GM18909 (cell line): ENCODE results near the gene GPR179.
A peak's percentile ranks its signal among the peaks of the same experiment; 100 is the strongest.
"Not testable (repeated sequence)": the region's sequence is repeated elsewhere in the genome, so short reads cannot be mapped to it uniquely, and the experiment has no call there.

Experiments used
- ATAC-seq: cut with Tn5 transposase; IDR thresholded peaks from one replicate; pipeline ENCODE4 v1.9.1; 2021; ENCODE audit warnings: mild to moderate bottlenecking; ENCODE audit not compliant: unreplicated experiment, poor library complexity

The GPR179 gene

GRCh38 chr17:38325221-38325851 is 18.4 kb downstream of the GPR179 start:
- no peak for ATAC-seq

DNA sequence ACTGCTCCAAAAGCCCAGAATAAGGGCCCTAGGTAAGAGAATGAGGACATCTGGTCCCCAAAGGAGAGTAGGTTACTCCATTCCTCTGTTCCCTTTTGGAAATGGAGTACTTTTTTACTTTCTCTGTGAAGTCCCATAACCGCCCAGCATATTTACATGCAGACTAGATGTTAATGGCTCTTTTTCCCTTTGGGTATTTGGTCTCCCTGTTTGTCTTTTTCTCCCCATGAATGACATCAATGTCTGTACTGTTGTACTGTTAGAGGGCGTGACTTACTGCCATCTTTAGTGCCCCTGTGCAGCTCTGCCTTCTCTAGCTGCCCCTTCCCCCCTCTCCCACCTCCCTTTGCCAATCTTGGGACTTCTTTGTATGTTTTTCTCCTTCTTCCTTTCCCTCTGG is 19.0 kb downstream of the GPR179 start:
- no peak for ATAC-seq

- ATAC-seq, result no peak
Observed at GRCh38 chr17:38324141-38324697, 19.5 kb downstream of the GPR179 start.

DNA sequence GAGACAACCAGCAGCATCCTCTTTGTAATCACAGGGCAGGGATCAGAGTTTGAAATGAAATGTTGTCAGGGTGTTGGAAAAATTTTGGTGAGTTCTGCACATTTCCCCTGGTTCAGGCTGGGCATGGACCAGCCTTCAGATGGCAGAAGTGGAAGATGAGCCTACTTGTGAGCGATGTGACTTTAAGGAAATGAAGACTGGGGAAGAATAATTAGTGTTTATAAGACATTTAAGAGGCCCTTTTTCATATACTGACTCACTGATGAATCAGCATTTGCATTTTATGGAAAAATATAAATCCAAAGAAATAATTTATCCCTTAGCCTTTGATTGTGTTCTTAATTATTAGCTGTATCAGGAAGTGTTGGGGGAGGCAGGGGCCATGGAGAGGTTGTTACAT is 20.9 kb downstream of the GPR179 start:
- no peak for ATAC-seq

GRCh38 chr17:38322156-38322779 is 21.5 kb downstream of the GPR179 start:
- no peak for ATAC-seq

GRCh38 chr17:38320482-38320881 is 23.3 kb downstream of the GPR179 start:
- ATAC-seq, result no peak

DNA sequence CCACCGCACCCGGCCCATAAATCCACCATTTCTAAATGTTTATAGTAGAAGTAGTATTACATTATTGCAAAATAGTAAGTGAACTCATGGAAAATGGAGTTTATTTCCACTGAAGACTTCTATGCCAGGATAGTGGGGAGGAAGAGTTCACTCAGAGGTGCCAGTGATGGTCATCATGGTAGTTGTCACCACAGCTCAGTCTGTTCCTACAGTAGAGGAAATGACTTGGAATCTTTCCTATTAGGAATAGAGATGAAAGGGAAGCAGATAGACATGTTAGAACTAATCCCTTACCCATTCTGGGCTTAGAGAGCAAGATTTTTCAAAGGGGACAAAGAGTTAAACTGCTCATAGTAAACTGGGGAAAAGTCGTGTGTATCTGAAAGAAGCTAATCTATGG is 26.7 kb downstream of the GPR179 start:
- ATAC-seq, result no peak

- no peak for ATAC-seq
Observed at GRCh38 chr17:38315497-38315896, 28.3 kb downstream of the GPR179 start.

- peak; percentile 96 for ATAC-seq
Observed at GRCh38 chr17:38296834-38297517, 46.8 kb downstream of the GPR179 start, which contains the start of gene MRPL45. Gene MRPL45, plus strand, starts transcription at chr17:38297168. Its CDS starts 16 bp downstream, at chr17:38297184.

GRCh38 chr17:38295602-38296365 is 48.0 kb downstream of the GPR179 start:
- ATAC-seq, result not testable (repeated sequence)

GRCh38 chr17:38289760-38290159 is 54.0 kb downstream of the GPR179 start:
- ATAC-seq, result not testable (repeated sequence)

GRCh38 chr17:38288217-38288827 is 55.4 kb downstream of the GPR179 start:
- ATAC-seq, result not testable (repeated sequence)

- not testable (repeated sequence) for ATAC-seq
Observed at GRCh38 chr17:38286501-38287091, 57.2 kb downstream of the GPR179 start.

DNA sequence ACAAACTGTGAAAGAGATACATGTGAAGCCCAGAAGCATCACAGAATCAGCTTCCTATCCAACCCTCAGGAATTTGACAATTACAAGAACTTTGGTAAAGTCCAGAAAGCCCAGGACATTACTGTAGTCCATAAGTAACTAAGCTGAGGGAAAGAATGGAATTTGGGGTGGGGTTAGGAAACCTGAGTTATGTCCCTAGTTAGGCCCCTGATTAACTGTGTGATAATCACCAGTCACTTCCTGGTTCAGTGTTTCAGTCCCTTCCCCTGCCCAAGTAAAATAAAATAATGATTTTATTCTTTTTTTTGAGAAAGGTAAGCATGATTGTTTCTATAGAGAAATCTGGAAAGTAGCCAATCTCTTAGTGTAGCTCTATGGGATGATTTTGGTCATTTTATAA is 57.8 kb downstream of the GPR179 start:
- ATAC-seq, result not testable (repeated sequence)
